Inferior parietal cortex (tissue), 1 donor: ENCODE data around the gene MACROD2.

ENCODE experiments used
- DNase-seq: peaks from one replicate; pipeline ENCODE4 v3.0.0-alpha.2; 2016; ENCODE audit errors: extremely low spot score

The MACROD2 gene

DNA sequence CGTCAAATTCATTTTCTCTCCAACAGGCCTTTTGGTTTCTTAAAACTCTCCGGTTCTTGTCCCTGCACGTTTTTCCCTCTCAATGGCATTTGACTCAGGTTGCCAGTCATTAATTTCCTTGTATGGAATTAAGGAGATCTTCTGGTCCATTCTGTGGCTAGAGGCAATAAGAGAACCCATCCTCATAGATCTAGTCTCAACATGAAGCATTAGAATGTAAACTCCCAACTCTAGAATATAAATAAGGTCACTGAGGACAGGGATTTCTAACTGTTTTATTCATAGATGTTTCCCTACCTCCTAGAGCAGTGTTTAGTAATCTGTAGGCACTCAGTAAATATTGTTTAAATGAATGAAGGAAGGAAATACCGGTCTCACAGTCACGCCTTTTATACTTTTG, 527.3 kb downstream of the MACROD2 start:
- no peak for DNase-seq

- DNase-seq = no peak
Observed at GRCh38 chr20:14523090-14523489, 527.8 kb downstream of the MACROD2 start.

GRCh38 chr20:14525426-14525825, 530.1 kb downstream of the MACROD2 start:
- no peak for DNase-seq

DNA sequence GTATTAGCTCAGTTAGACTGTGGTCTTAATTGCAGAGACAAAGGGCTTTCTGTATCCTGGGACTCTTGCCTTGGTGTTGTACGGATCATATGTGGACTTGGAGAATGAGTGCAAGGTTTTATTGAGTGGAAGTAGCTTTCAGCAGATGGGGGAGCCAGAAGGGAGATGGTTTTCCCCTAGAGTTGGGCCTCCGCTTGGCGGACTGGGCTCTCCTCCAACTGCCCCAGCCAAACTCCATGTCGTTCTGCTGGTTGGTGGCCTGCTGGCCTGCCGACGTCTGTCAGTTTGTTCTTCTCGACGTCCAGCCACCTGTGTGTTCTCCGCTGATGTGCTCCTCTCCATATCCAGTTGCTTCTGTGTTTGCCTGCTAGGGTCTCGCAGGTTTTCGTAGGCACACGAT, 531.6 kb downstream of the MACROD2 start:
- no peak for DNase-seq

- no peak for DNase-seq
Observed at GRCh38 chr20:14531786-14532185, 536.5 kb downstream of the MACROD2 start.

DNA sequence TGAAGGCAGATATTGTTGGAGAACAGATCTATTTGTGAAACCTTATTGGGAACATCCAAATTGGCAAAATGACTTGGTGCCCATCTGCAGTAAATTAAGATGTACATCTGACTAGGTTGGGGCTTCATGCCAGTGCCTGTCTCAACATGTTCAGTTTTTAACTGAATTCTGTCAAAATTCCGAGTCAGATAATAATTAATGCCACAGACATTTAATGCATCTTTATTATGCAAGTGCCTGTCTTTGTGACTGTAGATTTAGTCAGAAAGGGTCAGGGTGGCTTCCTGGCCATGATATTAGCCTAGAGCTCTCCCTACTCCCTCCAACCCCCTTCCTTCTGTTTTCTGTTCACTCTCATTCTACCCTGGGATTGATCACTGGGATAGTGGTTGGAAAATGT, 541.4 kb downstream of the MACROD2 start:
- DNase-seq = no peak

- no peak for DNase-seq
Observed at GRCh38 chr20:14538433-14538832, 543.1 kb downstream of the MACROD2 start.

DNA sequence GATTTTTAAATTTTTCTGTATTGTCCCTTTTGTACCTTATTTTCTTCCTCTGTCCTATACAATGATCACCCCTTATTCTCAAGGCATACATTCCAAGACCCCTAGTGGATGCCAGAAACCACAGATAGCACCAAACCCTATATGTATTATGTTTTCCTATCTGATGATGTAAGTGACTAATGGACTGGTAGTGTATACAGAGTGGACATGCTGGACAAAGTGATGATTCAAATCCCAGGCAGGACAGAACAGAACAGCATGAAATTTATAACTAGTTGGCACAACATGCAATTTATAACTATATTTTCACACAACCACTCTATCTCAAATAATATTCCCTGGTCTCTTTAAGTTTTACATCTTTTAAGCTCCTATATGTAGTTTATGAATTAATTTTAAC, 547.7 kb downstream of the MACROD2 start:
- DNase-seq = no peak

DNA sequence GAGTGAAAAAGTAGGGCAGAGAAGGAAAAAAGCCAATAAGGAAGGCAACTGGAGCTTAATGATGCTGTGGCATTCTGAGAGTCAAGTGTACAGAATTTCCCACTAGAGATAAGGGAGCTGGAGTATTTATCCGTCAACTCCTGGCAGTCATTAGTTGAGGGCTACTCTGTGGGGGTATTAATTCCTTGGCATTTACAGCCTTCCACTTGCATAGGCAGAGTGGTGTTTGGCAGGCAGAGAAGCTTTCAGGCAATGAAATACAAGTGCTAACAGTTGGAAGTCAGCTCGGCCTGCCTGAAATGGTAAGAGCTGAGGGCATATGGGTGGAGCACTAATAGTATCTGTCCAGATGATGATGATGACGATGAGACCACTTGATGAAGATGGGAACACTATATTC, 549.4 kb downstream of the MACROD2 start:
- no peak for DNase-seq

- no peak for DNase-seq
Observed at GRCh38 chr20:14550655-14551054, 555.3 kb downstream of the MACROD2 start.

DNA sequence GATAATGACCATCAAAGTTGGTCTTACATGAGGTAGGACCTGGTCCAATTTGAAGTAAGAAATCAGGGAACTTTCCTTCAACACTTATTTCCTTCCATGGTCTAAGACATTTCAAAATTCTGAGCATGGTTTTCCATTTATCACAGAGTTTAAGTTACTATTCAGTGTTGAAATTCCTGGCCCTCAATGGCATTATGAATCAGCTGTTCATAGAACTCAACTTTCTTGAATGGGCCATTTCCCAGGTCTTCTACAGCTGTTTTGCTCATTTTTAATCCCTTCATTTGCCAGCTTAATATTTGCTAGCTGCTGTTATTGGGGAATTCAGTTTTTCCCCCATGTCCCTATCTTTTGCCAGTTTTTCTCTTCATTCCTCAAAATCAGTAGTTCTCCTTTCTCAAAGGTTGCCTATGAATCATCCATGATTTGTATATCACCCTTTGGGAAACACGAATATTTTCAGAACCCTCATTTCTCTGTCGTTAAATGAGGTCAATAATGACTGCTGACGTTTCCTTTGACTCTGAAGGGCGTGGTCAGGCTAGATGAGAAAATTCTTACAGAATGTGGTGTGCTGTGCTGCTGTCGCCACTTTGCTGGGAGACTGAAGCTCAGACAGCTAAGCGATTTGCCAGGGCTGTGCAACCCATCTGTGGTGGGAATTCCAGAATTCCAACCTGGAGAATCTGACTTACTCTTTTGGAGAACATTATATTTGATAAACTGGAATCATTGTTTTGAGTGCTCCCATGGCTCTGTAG, 558.6 kb downstream of the MACROD2 start:
- DNase-seq = no peak

GRCh38 chr20:14555676-14556075, 560.4 kb downstream of the MACROD2 start:
- DNase-seq = no peak

- DNase-seq = no peak
Observed at GRCh38 chr20:14556206-14556605, 560.9 kb downstream of the MACROD2 start.

- no peak for DNase-seq
Observed at GRCh38 chr20:14559612-14560011, 564.3 kb downstream of the MACROD2 start.

DNA sequence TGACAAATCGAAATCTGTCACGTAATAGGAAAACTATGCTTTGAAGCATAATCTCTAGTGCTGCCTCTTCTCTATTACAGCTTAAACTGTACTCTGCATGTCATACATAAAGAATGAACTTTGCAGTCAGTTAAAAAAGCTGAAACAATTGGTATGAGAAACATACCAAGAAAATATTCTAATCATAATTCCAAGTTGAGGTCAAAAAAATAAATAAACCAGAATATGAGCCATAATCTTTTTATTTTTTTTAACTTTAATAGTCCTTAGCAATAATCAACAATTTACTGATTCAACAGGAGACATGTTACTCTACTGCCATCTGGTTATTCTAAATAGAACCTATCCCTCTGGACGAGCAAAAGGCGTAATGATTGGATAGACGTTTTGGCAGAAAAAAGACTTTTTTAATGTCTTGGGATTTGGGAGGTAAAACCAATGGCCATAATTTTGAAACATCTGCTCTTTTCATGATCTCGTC, 566.5 kb downstream of the MACROD2 start:
- no peak for DNase-seq

DNA sequence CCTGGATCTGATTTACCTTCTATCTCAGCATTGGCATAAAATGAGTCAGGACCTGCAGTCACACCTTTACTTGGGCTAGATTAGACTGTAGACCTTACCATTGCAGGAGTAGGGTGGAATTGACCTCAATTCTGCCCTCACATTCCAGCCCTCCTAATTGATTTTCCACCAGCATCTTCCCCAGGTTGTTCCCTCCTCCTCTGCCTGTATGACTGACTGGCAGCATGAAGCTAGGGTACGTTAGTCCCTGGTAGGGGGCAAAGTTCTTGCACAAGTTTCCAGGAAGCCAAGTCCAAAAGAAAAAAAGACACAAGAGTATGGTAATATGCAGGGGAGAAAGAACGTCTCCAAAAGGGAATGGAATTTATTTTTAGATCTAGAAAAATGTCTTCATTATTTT, 567.7 kb downstream of the MACROD2 start:
- no peak for DNase-seq

GRCh38 chr20:14566505-14566904, 571.2 kb downstream of the MACROD2 start:
- no peak for DNase-seq

DNA sequence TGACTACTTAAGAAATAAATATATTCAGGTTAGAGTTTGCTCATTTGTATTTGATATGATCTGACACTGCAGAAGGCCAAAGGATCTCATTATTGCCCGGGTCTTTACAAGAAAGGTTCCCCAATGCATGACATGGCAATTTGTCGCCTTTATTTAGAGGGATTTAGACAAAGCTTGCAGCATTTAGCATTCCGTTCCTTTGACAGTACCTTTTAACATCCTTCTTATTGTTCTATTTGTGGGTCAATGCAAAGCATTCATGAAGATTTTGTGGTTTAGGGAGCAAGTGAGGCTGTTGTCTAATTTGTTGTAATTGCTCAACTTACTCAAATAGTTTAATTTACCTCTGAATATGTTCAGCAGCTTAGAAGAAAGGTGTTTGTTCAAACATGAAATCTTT, 572.9 kb downstream of the MACROD2 start:
- DNase-seq = no peak

DNA sequence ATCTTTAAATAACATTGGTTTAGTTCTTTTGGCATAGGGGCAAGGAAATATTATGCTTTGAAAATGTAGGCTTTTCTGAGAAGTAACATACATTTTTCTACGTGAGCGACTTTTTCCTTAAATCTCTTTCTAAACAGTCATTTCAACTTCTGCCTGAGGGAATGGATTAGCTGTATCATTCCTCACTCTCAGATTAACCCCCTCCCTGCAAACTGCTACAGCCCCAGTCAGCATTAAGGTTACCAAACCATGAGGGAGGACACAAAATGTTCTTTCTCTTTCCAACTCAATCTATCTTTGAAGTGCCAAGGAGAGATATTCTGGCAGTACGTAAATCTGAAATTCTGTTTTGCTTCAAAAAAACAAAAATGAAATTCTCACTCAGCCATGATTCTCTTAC, 573.4 kb downstream of the MACROD2 start:
- no peak for DNase-seq

GRCh38 chr20:14569641-14570040, 574.3 kb downstream of the MACROD2 start:
- DNase-seq = no peak

DNA sequence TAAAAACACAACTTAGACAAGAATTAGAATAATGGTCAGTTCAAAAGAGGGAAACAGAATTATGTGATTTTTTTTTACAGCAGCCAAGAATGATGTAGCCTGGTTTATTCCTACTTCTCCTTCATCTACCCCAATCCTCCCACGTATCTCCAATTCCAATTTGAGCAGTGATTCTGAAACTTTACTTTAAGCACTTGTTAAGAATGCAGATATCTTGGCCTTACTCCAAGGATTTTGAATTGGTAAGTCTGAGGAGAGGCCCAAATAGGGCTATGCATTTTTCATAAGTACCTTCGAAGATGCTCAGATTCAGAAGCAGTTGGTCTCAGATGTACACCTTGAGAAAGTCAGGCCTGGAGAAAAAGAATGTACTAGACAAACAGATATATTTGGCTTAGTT, 575.5 kb downstream of the MACROD2 start:
- DNase-seq = no peak

- DNase-seq = no peak
Observed at GRCh38 chr20:14573676-14574075, 578.4 kb downstream of the MACROD2 start.

DNA sequence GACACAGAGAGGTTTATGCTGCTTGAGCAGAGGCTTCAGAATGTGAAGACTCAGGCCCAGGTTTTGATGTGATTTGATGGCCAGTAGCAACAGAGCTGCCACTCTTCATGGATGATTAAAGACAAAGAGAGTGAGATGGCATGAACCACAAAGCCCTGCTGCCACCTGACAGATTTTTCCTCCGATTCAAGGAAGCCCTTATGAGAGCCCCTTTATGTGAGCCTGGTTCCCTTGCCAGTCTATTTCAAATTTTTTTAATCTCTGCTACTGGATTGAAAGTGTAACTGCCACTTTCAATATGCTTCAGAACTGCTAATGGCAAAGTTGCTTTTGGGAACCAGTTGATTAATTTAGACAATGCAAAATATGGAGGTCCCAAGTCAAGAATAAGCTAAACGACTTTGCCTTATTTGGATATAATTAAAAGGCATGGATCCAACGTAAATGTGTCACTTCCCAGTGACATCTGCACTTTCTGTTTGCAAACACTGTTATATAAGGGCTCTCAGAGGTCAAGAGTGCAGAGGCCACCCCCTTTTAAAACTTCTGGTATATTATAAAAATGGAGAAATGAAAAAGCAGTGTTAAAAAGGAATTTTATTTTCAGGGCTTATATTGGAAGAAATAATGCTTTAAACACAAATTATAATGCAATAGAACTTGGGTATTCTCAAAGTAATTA, 581.0 kb downstream of the MACROD2 start:
- no peak for DNase-seq
